Neuronal stem cell (in vitro differentiated cells): Measurements from ENCODE around the gene PTPN23.
"Not testable (repeated sequence)": the region's sequence is repeated elsewhere in the genome, so short reads cannot be mapped to it uniquely, and the experiment has no call there.

Source experiments
- DNase-seq: peaks from one replicate; pipeline ENCODE4 v3.0.0-alpha.2; 2013; ENCODE audit warnings: low spot score
- H2AFZ ChIP-seq: one replicate; pipeline ENCODE4 v1.6.1; 2013; ENCODE audit warnings: mild to moderate bottlenecking, low read length, inconsistent platforms
- H2AK5ac ChIP-seq: 2 replicates; pipeline ENCODE4 v1.6.1; 2013; ENCODE audit warnings: low read depth, mild to moderate bottlenecking, inconsistent platforms, low read length, moderate library complexity, mixed read lengths
- H2BK120ac ChIP-seq: 2 replicates; pipeline ENCODE4 v1.6.1; 2013; ENCODE audit warnings: low read depth, mild to moderate bottlenecking, inconsistent platforms, low read length, moderate library complexity, mixed read lengths
- H2BK12ac ChIP-seq: one replicate; pipeline ENCODE4 v1.6.1; 2013; ENCODE audit warnings: low read length, inconsistent platforms
- H2BK15ac ChIP-seq: 2 replicates; pipeline ENCODE4 v1.6.1; 2013; ENCODE audit warnings: mild to moderate bottlenecking, low read length, inconsistent platforms, mixed read lengths
- H2BK5ac ChIP-seq: one replicate; pipeline ENCODE4 v1.6.1; 2013; ENCODE audit warnings: inconsistent platforms, mild to moderate bottlenecking, low read length, moderate library complexity
- H3K14ac ChIP-seq: one replicate; pipeline ENCODE4 v1.6.1; 2013; ENCODE audit warnings: low read length, inconsistent platforms
- H3K18ac ChIP-seq: 2 replicates; pipeline ENCODE4 v1.6.1; 2013; ENCODE audit warnings: low read length, inconsistent platforms
- H3K23ac ChIP-seq: 2 replicates; pipeline ENCODE4 v1.6.1; 2013; ENCODE audit warnings: low read depth, mild to moderate bottlenecking, mixed read lengths, low read length, inconsistent platforms; ENCODE audit not compliant: poor library complexity
- H3K27ac ChIP-seq: replicated peaks from 3 replicates; pipeline ENCODE4 v1.5.1; 2013; ENCODE audit warnings: low read length, inconsistent platforms
- H3K27me3 ChIP-seq, 3 experiments: 2 replicates each; pipeline ENCODE4 v1.6.1; 2013; ENCODE audit warnings: low read length in 3 of 3, mild to moderate bottlenecking in 2 of 3, inconsistent platforms in 1 of 3, low read depth in 1 of 3, mixed read lengths in 1 of 3, moderate library complexity in 1 of 3; ENCODE audit not compliant: control insufficient read depth in 3 of 3, insufficient read depth in 3 of 3
- H3K36me3 ChIP-seq, 2 donors: replicated peaks in 1 of 2; 2 replicates each; pipeline ENCODE4 v1.6.1; 2013; ENCODE audit warnings: low read length in 2 of 2; ENCODE audit not compliant: control insufficient read depth in 2 of 2, insufficient read depth in 2 of 2
- H3K4ac ChIP-seq: 2 replicates; pipeline ENCODE4 v1.6.1; 2013; ENCODE audit warnings: inconsistent platforms, mild to moderate bottlenecking, low read length, moderate library complexity
- H3K4me1 ChIP-seq, 2 donors: 1 replicate in 1 of 2; 2 replicates in 1 of 2; pipeline ENCODE4 v1.6.1; 2013; ENCODE audit warnings: low read length in 2 of 2, low read depth in 1 of 2; ENCODE audit not compliant: control insufficient read depth in 2 of 2, insufficient read depth in 1 of 2
- H3K4me2 ChIP-seq: one replicate; pipeline ENCODE4 v1.6.1; 2013; ENCODE audit warnings: mild to moderate bottlenecking, low read length, inconsistent platforms; ENCODE audit not compliant: insufficient read depth, poor library complexity, severe bottlenecking
- H3K4me3 ChIP-seq, 2 donors: 2 replicates each; pipeline ENCODE4 v1.5.1; 2013; ENCODE audit warnings: low read length in 2 of 2, mild to moderate bottlenecking in 2 of 2, inconsistent platforms in 1 of 2, moderate library complexity in 1 of 2
- H3K79me1 ChIP-seq: one replicate; pipeline ENCODE4 v1.6.1; 2013; ENCODE audit warnings: low read depth, mild to moderate bottlenecking, inconsistent platforms, low read length, moderate library complexity
- H3K9ac ChIP-seq: one replicate; pipeline ENCODE4 v1.6.1; 2013; ENCODE audit warnings: mild to moderate bottlenecking, low read depth, low read length, inconsistent platforms; ENCODE audit not compliant: poor library complexity
- H3K9me3 ChIP-seq, 2 donors: replicated peaks in 1 of 2; 2 replicates each; pipeline versions ENCODE3 to v1.6.1; 2013; ENCODE audit warnings: low read length in 2 of 2, mild to moderate bottlenecking in 2 of 2, inconsistent platforms in 1 of 2, low read depth in 1 of 2, mixed read lengths in 1 of 2, moderate library complexity in 1 of 2; ENCODE audit not compliant: control insufficient read depth in 2 of 2, insufficient read depth in 1 of 2
- H4K8ac ChIP-seq: one replicate; pipeline ENCODE4 v1.6.1; 2013; ENCODE audit warnings: low read depth, mild to moderate bottlenecking, inconsistent platforms, low read length, moderate library complexity
- H4K91ac ChIP-seq: one replicate; pipeline ENCODE4 v1.6.1; 2013; ENCODE audit warnings: low read length, low read depth, mild to moderate bottlenecking, inconsistent platforms; ENCODE audit not compliant: poor library complexity
- WGBS, 2 donors: extraction: QIAGEN DNeasy Blood & Tissue Kit; methylation state at CpG; one replicate each; pipeline ENCODE4 v1.1.7; 2013; ENCODE audit warnings: missing lambda C conversion rate in 2 of 2, mixed read lengths in 1 of 2; ENCODE audit not compliant: insufficient read length in 2 of 2, insufficient replicate concordance in 1 of 2; ENCODE audit errors: extremely low coverage in 2 of 2; 5-methylcytosine and 5-hydroxymethylcytosine counted together

The PTPN23 gene

DNA sequence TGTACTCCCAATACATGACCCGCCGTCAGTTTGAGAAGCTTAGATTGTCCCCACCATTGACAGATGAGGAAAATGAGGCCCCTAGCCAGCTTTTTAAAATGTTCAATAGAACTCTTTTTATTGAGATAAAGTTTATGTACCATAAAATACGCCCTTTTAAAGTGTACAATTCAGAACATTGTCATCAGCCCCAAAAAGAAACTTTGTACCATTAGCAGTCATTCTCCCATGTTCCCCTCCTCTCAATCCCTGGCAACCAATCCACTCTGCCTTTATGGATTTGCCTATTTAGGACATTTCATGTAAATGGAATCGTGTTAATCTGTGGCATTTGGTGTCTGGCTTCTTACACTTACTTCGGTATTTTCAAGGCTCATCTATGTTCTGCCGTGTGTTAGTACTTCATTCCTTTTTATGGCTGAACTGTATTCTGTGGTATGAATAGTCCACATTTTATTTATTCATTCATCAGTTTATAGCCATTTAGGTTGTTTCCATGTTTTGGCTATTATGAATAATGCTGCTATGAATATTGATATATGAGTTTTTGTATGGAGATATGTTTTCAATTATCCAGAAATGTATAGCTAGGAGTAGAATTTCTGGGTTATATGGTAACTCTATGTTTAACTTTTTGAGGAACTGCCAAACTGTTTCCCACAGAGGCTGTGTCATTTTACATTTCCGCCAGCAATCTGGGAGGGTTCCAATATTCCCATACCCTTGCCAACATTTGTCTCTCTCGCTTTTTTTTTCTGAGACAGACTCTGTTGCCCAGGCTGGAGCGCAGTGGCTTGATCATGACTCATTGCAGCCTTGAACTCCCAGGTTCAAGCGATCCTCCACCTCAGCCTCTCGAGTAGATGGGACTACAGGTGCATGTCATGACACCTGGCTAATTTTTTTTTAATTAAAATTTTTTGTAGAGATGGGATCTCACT, 15.3 kb upstream of the PTPN23 start:
- Histone ChIP-seq H3K4me3 (no peak overlapping the region), H3K36me3 (no peaks in the 10 kb centered on the region), H2AFZ (no peak overlapping the region), H4K91ac (no peak overlapping the region), H3K4ac (no peak overlapping the region), H2BK12ac (no peak overlapping the region), H3K27me3 (no peaks in the 10 kb centered on the region), H3K79me1 (no peaks in the 10 kb centered on the region), H3K9ac (no peak overlapping the region), H3K4me2 (no peak overlapping the region), H3K27ac (no peak overlapping the region), H3K14ac (no peak overlapping the region), H2BK120ac (no peak overlapping the region), H3K9me3 (no peaks in the 10 kb centered on the region), H3K23ac (no peak overlapping the region), H3K4me1 (no peaks in the 10 kb centered on the region), H2AK5ac (no peak overlapping the region), H4K8ac (no peak overlapping the region), H2BK15ac (no peak overlapping the region), H3K18ac (no peak overlapping the region), H2BK5ac (no peak overlapping the region)
- WGBS, 2 donors = no CpG with 5 or more reads among the region's 11 CpGs
- no peak for DNase-seq

DNA sequence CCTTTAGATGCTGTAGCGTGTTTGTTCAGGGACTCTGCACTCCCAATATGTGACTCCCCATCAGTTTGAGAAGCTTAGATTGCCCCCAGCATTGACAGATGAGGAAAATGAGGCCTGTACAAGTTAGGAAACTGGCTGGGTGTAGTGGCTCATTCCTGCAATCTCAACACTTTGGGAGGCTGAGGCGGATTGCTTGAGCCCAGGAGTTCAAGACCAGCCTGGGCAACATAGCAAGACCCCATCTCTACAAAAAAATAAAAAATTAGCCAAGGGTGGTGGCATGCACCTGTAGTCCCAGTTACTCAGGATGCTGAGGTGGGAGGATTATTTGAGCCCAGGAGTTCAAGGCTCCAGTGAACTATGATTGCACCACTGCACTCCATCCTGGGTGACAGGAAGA, 14.0 kb upstream of the PTPN23 start:
- no peak overlapping the region for H4K91ac ChIP-seq
- no peak overlapping the region for H3K4ac ChIP-seq
- no peak overlapping the region for H2AK5ac ChIP-seq
- H3K23ac ChIP-seq = no peak overlapping the region
- H4K8ac ChIP-seq = no peak overlapping the region
- no peak overlapping the region for H2AFZ ChIP-seq
- H3K4me3 ChIP-seq = no peak overlapping the region
- no peak overlapping the region for H2BK12ac ChIP-seq
- no peak overlapping the region for H3K4me2 ChIP-seq
- H3K36me3 ChIP-seq = no peaks in the 10 kb centered on the region
- no CpG with 5 or more reads among the region's 2 CpGs for WGBS, 2 donors
- H2BK15ac ChIP-seq = no peak overlapping the region
- no peak overlapping the region for H3K14ac ChIP-seq
- no peak overlapping the region for H3K27ac ChIP-seq
- no peak overlapping the region for H2BK5ac ChIP-seq
- peaks cover 0 to 5% (median 0%) of the 10 kb centered on the region in 3 experiments for H3K27me3 ChIP-seq
- no peak overlapping the region for H3K18ac ChIP-seq
- no peak for DNase-seq
- H2BK120ac ChIP-seq = no peak overlapping the region
- H3K9ac ChIP-seq = no peak overlapping the region
- no peaks in the 10 kb centered on the region for H3K4me1 ChIP-seq
- no peaks in the 10 kb centered on the region for H3K79me1 ChIP-seq
- no peaks in the 10 kb centered on the region for H3K9me3 ChIP-seq

- WGBS, 2 donors = no CpG with 5 or more reads among the region's 7 CpGs
- H3K18ac ChIP-seq = no peak overlapping the region
Observed at GRCh38 chr3:47367631-47368030, 13.2 kb upstream of the PTPN23 start.

DNA sequence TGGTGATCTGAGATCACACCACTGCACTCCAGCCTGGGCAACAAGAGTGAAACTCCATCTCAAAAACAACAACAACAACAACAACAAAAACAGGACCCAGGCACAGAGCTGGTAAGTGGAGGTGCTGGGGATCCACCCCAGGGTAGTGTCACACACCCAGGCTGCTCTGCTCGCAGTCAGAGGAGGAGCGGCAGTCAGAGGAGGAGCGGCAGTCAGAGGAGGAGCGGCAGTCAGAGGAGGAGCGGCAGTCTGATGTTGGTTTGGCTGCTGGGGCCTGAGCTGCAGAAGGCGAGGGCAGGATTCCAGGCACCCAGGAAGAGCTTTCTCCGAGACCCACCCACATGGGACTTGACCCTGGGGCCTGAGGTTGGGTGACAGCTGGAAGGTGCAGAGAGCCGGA, 10.8 kb upstream of the PTPN23 start:
- not testable (repeated sequence) for H3K79me1 ChIP-seq

More at GRCh38 chr3:47367631-47368030, 13.2 kb upstream of the PTPN23 start:
- Histone ChIP-seq H3K14ac (no peak overlapping the region), H3K4me1 (no peaks in the 10 kb centered on the region), H3K9me3 (no peaks in the 10 kb centered on the region), H3K4me3 (no peak overlapping the region), H2BK120ac (no peak overlapping the region), H3K27me3 (peaks cover 0 to 8% (median 0%) of the 10 kb centered on the region in 3 experiments), H4K91ac (no peak overlapping the region), H4K8ac (no peak overlapping the region), H2BK12ac (no peak overlapping the region), H2BK15ac (no peak overlapping the region), H2AFZ (no peak overlapping the region), H3K9ac (no peak overlapping the region), H3K4me2 (no peak overlapping the region), H3K4ac (no peak overlapping the region), H3K79me1 (no peaks in the 10 kb centered on the region), H3K23ac (no peak overlapping the region), H3K27ac (no peak overlapping the region), H2BK5ac (no peak overlapping the region), H3K36me3 (no peaks in the 10 kb centered on the region), H2AK5ac (no peak overlapping the region)
- DNase-seq = no peak

More for the DNA sequence above, 10.8 kb upstream of the PTPN23 start:
- H3K4me3 ChIP-seq, H3K14ac ChIP-seq, H2BK120ac ChIP-seq, H2AK5ac ChIP-seq, H3K36me3 ChIP-seq, H4K8ac ChIP-seq, H3K4me2 ChIP-seq, H2BK12ac ChIP-seq, H2AFZ ChIP-seq, H2BK5ac ChIP-seq, H3K4me1 ChIP-seq, DNase-seq, H3K9me3 ChIP-seq, H3K27ac ChIP-seq, H4K91ac ChIP-seq, H3K23ac ChIP-seq, H2BK15ac ChIP-seq, H3K4ac ChIP-seq, H3K27me3 ChIP-seq: not testable (repeated sequence)
- H3K9ac ChIP-seq = peak overlapping the region; percentile 73
- peak overlapping the region; percentile 9 for H3K18ac ChIP-seq
- no CpG with 5 or more reads among the region's 8 CpGs for WGBS, 2 donors
